Measurements from ENCODE around the gene ENDOU.

DNA sequence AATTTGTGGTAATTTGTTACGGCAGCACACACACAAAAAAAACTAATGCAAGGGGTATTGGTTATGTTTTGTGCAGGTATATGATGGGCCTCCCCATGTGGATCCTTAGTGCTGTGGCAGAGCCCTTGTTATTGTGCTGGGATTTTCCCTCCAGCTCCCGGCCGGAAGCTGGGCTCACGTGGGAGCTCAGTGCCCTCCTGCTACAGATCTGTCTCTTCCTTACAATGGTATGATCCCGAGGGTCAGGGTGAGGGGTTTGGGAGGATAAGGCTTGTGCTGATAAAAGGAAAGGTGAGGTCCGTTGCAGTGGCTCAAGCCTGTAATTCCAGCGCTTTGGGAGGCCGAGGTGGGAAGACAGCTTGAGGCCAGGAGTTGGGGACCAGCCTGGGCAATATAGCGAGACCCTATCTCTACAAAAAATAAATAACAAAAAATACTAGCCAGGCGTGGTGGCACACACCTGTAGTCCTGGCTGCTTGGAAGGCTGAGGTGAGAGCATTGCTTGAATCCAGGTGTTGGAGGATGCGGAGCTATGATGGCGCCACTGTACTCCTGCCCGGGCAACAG, 46.9 kb upstream of the ENDOU start:
- TF ChIP-seq CTCF (conservative IDR thresholded peaks at IDR 0.05; ENCODE audit: low read depth, low read length) (no peak), EZH2phosphoT487 (IDR thresholded peaks at IDR 0.05; ENCODE audit: borderline replicate concordance, low read length) (no peak), EZH2 (IDR thresholded peaks at IDR 0.05; ENCODE audit: low read length, unreplicated experiment) (no peak)

All from PC-3 (cell line).